ENCODE measurements around the gene DYNLL1.

The DYNLL1 gene

GRCh38 chr12:120488057-120488640, 7.8 kb upstream of the DYNLL1 start:
- no peaks in the 10 kb centered on the region for H3K4me1 ChIP-seq
- no peak overlapping the region for H3K27ac ChIP-seq
- intact Hi-C loops (cut with DNase I; ENCODE audit: low total_unique reads): no loop called here
- DNase-seq: no peak
- H3K27me3 ChIP-seq: no peaks in the 10 kb centered on the region
- TF ChIP-seq CTCF (IDR thresholded peaks at IDR 0.05): no peak
- no peaks in the 10 kb centered on the region for H3K9me3 ChIP-seq
- no peak overlapping the region for H3K4me3 ChIP-seq
- H3K36me3 ChIP-seq: peaks cover 0 to 22% (median 0%) of the 10 kb centered on the region in 3 donors

- Histone ChIP-seq H3K4me1 (no peaks in the 10 kb centered on the region), H3K27ac (no peak overlapping the region), H3K27me3 (no peaks in the 10 kb centered on the region), H3K36me3 (peaks cover 0 to 22% (median 0%) of the 10 kb centered on the region in 3 donors), H3K4me3 (no peak overlapping the region), H3K9me3 (no peaks in the 10 kb centered on the region)
- DNase-seq: no peak
- intact Hi-C loops (cut with DNase I; ENCODE audit: low total_unique reads): no loop called here
- TF ChIP-seq CTCF (IDR thresholded peaks at IDR 0.05): no peak
Measured at GRCh38 chr12:120489018-120489417, 6.9 kb upstream of the DYNLL1 start.

- no peaks in the 10 kb centered on the region for H3K27me3 ChIP-seq
- peaks cover 0 to 22% (median 0%) of the 10 kb centered on the region in 3 donors for H3K36me3 ChIP-seq
- peaks cover 0 to 6% (median 3%) of the 10 kb centered on the region in 4 donors for H3K4me1 ChIP-seq
- no peak overlapping the region for H3K4me3 ChIP-seq
- H3K9me3 ChIP-seq: no peaks in the 10 kb centered on the region
- no peak overlapping the region for H3K27ac ChIP-seq
- no peak for TF ChIP-seq CTCF (IDR thresholded peaks at IDR 0.05)
- intact Hi-C loops (cut with DNase I; ENCODE audit: low total_unique reads): no loop called here
- DNase-seq: no peak
Measured at GRCh38 chr12:120490325-120490724, 5.6 kb upstream of the DYNLL1 start.

GRCh38 chr12:120490833-120491512, 4.9 kb upstream of the DYNLL1 start:
- H3K36me3 ChIP-seq: peaks cover 0 to 22% (median 0%) of the 10 kb centered on the region in 3 donors
- H3K9me3 ChIP-seq: no peaks in the 10 kb centered on the region
- H3K4me3 ChIP-seq: no peak overlapping the region
- H3K4me1 ChIP-seq: peaks cover 0 to 9% (median 4%) of the 10 kb centered on the region in 4 donors
- H3K27ac ChIP-seq: no peak overlapping the region
- no peaks in the 10 kb centered on the region for H3K27me3 ChIP-seq
- DNase-seq: no peak
- no peak for TF ChIP-seq CTCF (IDR thresholded peaks at IDR 0.05)
- intact Hi-C loops (cut with DNase I; ENCODE audit: low total_unique reads): no loop called here

GRCh38 chr12:120495186-120495730, 655 bp upstream of the DYNLL1 start:
- no peak for TF ChIP-seq CTCF (IDR thresholded peaks at IDR 0.05)
- H3K36me3 ChIP-seq: peaks cover 9 to 30% (median 12%) of the 10 kb centered on the region in 3 donors
- peak overlapping the region; percentile 92 to 95 for H3K27ac ChIP-seq
- no peaks in the 10 kb centered on the region for H3K27me3 ChIP-seq
- H3K4me3 ChIP-seq: peak overlapping the region; percentile 82 to 98
- H3K9me3 ChIP-seq: no peaks in the 10 kb centered on the region
- H3K4me1 ChIP-seq: peaks cover 0 to 29% (median 19%) of the 10 kb centered on the region in 4 donors
- no peak for DNase-seq
- intact Hi-C loops (cut with DNase I; ENCODE audit: low total_unique reads): loop anchor here (5.0 kb wide), 1 partner anchor 42 kb away; no protein-coding TSS in a partner anchor

Data from tibial artery (tissue), 4 donors.